Dedifferentiated amniotic fluid mesenchymal stem cell (primary cell): ENCODE data around the gene C16orf89.
"Not testable (repeated sequence)": the region's sequence is repeated elsewhere in the genome, so short reads cannot be mapped to it uniquely, and the experiment has no call there.

Source experiments
- DNase-seq: peaks from one replicate; pipeline ENCODE4 v3.0.0-alpha.2; 2016; ENCODE audit errors: extremely low spot score

Gene C16orf89

GRCh38 chr16:5060073-5060641 is 5.6 kb downstream of the C16orf89 start:
- no peak for DNase-seq

GRCh38 chr16:5059386-5060072 is 6.2 kb downstream of the C16orf89 start:
- DNase-seq: no peak

GRCh38 chr16:5058476-5058875 is 7.3 kb downstream of the C16orf89 start:
- DNase-seq: no peak

GRCh38 chr16:5056352-5056751 is 9.4 kb downstream of the C16orf89 start:
- DNase-seq: no peak

- DNase-seq: no peak
These were observed 10.6 kb downstream of the C16orf89 start for GRCh38 chr16:5054876-5055865.

GRCh38 chr16:5046914-5047313 is 18.8 kb downstream of the C16orf89 start:
- DNase-seq: no peak

- DNase-seq: no peak
These were observed 20.1 kb downstream of the C16orf89 start for GRCh38 chr16:5045499-5046115.

- not testable (repeated sequence) for DNase-seq
These were observed 21.2 kb downstream of the C16orf89 start for GRCh38 chr16:5044581-5044980.

GRCh38 chr16:5044011-5044540 is 21.7 kb downstream of the C16orf89 start:
- DNase-seq: no peak

GRCh38 chr16:5042574-5043171 is 23.1 kb downstream of the C16orf89 start:
- no peak for DNase-seq

GRCh38 chr16:5041600-5042133 is 24.1 kb downstream of the C16orf89 start:
- DNase-seq: peak; percentile 17

- DNase-seq: no peak
These were observed 25.3 kb downstream of the C16orf89 start for GRCh38 chr16:5040451-5040850.

- no peak for DNase-seq
These were observed 29.3 kb downstream of the C16orf89 start for GRCh38 chr16:5036228-5037156.

GRCh38 chr16:5035909-5036227 is 29.9 kb downstream of the C16orf89 start:
- no peak for DNase-seq

- no peak for DNase-seq
These were observed 31.6 kb downstream of the C16orf89 start for GRCh38 chr16:5034167-5034523.

GRCh38 chr16:5033256-5034166 is 32.2 kb downstream of the C16orf89 start, which contains the start of gene NAGPA:
NAGPA (minus strand) TSS chr16:5033935; CDS start chr16:5033914, 21 bp downstream.
- DNase-seq: peak; percentile 52

- no peak for DNase-seq
These were observed 33.0 kb downstream of the C16orf89 start for GRCh38 chr16:5032748-5033167.

- no peak for DNase-seq
These were observed 34.2 kb downstream of the C16orf89 start for GRCh38 chr16:5031601-5032000.
